ENCODE measurements around the gene BHLHA9. TPM values are rescaled to one million over a fixed set of nuclear protein-coding genes. Genes with fewer than 3 reads are reported as not detected.

The BHLHA9 gene
- total and polyA plus RNA-seq, 2 of the 8 experiments (the other 6 are each of a cell fraction or from before 2014, with no cell fraction given), result 0.29 to 0.34 TPM

DNA sequence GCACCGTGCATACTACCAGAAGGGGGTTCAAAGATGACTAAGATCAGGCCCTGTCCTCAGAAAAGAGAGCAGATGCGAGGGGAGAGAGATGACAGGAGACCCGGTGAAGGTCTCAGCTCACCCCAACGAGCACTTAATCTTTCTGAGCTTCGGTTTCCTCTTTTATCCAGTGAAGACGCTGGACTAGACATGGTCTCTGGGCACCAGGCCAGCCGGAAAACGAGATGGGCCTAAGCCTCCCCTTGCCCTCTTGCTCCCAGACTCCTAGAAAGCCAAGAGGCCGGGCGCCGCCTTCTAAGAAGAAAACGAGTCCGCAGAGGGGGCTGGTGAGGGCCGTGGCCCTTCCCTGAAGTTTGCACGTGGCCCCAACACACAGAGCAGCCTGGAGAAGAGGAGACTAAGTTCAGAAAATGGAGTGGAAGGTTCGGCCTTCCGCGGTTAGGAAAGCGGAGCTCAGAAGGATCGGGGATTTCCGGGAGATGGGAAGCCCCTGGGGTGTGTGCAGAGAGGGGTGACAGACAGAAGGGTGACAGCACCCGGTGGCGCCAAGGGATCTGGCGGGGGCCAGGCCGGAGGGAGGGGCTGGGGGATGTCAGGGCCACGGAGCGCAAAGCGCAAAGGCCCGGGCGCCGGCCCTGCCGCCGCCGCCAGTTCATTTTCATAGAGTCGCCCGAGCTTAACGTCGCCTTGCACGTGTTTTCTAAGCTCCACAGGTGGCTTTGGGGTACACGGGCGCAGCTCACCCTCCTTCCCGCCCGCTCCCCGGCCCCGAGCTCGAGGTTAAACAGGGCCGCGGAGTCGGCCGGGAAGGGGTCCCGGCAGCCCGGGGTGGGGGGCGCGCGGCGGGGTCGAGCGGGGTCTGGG, 42.1 kb upstream of the BHLHA9 start (continued):
- TF ChIP-seq, protein P1, sequence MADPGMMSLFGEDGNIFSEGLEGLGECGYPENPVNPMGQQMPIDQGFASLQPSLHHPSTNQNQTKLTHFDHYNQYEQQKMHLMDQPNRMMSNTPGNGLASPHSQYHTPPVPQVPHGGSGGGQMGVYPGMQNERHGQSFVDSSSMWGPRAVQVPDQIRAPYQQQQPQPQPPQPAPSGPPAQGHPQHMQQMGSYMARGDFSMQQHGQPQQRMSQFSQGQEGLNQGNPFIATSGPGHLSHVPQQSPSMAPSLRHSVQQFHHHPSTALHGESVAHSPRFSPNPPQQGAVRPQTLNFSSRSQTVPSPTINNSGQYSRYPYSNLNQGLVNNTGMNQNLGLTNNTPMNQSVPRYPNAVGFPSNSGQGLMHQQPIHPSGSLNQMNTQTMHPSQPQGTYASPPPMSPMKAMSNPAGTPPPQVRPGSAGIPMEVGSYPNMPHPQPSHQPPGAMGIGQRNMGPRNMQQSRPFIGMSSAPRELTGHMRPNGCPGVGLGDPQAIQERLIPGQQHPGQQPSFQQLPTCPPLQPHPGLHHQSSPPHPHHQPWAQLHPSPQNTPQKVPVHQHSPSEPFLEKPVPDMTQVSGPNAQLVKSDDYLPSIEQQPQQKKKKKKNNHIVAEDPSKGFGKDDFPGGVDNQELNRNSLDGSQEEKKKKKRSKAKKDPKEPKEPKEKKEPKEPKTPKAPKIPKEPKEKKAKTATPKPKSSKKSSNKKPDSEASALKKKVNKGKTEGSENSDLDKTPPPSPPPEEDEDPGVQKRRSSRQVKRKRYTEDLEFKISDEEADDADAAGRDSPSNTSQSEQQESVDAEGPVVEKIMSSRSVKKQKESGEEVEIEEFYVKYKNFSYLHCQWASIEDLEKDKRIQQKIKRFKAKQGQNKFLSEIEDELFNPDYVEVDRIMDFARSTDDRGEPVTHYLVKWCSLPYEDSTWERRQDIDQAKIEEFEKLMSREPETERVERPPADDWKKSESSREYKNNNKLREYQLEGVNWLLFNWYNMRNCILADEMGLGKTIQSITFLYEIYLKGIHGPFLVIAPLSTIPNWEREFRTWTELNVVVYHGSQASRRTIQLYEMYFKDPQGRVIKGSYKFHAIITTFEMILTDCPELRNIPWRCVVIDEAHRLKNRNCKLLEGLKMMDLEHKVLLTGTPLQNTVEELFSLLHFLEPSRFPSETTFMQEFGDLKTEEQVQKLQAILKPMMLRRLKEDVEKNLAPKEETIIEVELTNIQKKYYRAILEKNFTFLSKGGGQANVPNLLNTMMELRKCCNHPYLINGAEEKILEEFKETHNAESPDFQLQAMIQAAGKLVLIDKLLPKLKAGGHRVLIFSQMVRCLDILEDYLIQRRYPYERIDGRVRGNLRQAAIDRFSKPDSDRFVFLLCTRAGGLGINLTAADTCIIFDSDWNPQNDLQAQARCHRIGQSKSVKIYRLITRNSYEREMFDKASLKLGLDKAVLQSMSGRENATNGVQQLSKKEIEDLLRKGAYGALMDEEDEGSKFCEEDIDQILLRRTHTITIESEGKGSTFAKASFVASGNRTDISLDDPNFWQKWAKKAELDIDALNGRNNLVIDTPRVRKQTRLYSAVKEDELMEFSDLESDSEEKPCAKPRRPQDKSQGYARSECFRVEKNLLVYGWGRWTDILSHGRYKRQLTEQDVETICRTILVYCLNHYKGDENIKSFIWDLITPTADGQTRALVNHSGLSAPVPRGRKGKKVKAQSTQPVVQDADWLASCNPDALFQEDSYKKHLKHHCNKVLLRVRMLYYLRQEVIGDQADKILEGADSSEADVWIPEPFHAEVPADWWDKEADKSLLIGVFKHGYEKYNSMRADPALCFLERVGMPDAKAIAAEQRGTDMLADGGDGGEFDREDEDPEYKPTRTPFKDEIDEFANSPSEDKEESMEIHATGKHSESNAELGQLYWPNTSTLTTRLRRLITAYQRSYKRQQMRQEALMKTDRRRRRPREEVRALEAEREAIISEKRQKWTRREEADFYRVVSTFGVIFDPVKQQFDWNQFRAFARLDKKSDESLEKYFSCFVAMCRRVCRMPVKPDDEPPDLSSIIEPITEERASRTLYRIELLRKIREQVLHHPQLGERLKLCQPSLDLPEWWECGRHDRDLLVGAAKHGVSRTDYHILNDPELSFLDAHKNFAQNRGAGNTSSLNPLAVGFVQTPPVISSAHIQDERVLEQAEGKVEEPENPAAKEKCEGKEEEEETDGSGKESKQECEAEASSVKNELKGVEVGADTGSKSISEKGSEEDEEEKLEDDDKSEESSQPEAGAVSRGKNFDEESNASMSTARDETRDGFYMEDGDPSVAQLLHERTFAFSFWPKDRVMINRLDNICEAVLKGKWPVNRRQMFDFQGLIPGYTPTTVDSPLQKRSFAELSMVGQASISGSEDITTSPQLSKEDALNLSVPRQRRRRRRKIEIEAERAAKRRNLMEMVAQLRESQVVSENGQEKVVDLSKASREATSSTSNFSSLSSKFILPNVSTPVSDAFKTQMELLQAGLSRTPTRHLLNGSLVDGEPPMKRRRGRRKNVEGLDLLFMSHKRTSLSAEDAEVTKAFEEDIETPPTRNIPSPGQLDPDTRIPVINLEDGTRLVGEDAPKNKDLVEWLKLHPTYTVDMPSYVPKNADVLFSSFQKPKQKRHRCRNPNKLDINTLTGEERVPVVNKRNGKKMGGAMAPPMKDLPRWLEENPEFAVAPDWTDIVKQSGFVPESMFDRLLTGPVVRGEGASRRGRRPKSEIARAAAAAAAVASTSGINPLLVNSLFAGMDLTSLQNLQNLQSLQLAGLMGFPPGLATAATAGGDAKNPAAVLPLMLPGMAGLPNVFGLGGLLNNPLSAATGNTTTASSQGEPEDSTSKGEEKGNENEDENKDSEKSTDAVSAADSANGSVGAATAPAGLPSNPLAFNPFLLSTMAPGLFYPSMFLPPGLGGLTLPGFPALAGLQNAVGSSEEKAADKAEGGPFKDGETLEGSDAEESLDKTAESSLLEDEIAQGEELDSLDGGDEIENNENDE (IDR thresholded peaks at IDR 0.05; ENCODE audit: insufficient replicate concordance, low read length), result no peak
- no peak for TF ChIP-seq CREB1 (IDR thresholded peaks at IDR 0.05)
- TF ChIP-seq, protein P2, sequence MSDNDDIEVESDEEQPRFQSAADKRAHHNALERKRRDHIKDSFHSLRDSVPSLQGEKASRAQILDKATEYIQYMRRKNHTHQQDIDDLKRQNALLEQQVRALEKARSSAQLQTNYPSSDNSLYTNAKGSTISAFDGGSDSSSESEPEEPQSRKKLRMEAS (IDR thresholded peaks at IDR 0.05), result 0 out of 2 replicates have a peak, but pooled peaks have one; percentile 31
- no peak for TF ChIP-seq PHF8 (conservative IDR thresholded peaks at IDR 0.05; ENCODE audit: low read depth, low read length)
- no peak for TF ChIP-seq TEAD4 (IDR thresholded peaks at IDR 0.05; ENCODE audit: low read depth, low read length)
- no peak for TF ChIP-seq YY1 (IDR thresholded peaks at IDR 0.05; ENCODE audit: low read depth, low read length)
- TF ChIP-seq, protein P3, sequence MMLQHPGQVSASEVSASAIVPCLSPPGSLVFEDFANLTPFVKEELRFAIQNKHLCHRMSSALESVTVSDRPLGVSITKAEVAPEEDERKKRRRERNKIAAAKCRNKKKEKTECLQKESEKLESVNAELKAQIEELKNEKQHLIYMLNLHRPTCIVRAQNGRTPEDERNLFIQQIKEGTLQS (IDR thresholded peaks at IDR 0.05; ENCODE audit: insufficient read depth, low read depth, low read length), result no peak
- TF ChIP-seq RNF2 (IDR thresholded peaks at IDR 0.05; ENCODE audit: borderline replicate concordance, low read depth, low read length, missing control alignments, poor library complexity, severe bottlenecking), result peak; percentile 29
